ENCODE data around the gene THBS1. TPM values are rescaled to one million over a fixed set of nuclear protein-coding genes. Genes with fewer than 3 reads are reported as not detected.

The THBS1 gene
- total RNA-seq, 1 experiment from 2014 or later, result 37.1 TPM

GRCh38 chr15:39627451-39628143, 46.7 kb downstream of the THBS1 start:
- Mint-ChIP-seq H3K4me1 (no peaks in the 10 kb centered on the region), H3K36me3 (no peaks in the 10 kb centered on the region), H3K27ac (no peak overlapping the region), H3K9me3 (0 out of 2 replicates have a peak, but pooled peaks cover 11% of the 10 kb centered on the region), H3K4me3 (no peak overlapping the region), H3K27me3 (ENCODE audit: low read depth) (no peaks in the 10 kb centered on the region)
- POLR2A ChIA-PET, result no interaction called here
- no peak for DNase-seq (ENCODE audit: low spot score)
- ATAC-seq, result no peak; the same call in 1 of the 2 replicates
- CTCF ChIA-PET, result interaction anchor here (0.9 to 2.4 kb wide), 4 partner anchors 15 to 130 kb away, joined by 3 to 33 read pairs (median 6); partner anchors contain the start of gene THBS1
- TF ChIP-seq ETV6 (CRISPR knock-in tag; IDR thresholded peaks at IDR 0.05), result no peak

GRCh38 chr15:39628144-39628508, 47.2 kb downstream of the THBS1 start:
- Mint-ChIP-seq H3K36me3 (no peaks in the 10 kb centered on the region), H3K4me1 (no peaks in the 10 kb centered on the region), H3K4me3 (no peak overlapping the region), H3K27me3 (ENCODE audit: low read depth) (no peaks in the 10 kb centered on the region), H3K9me3 (0 out of 2 replicates have a peak, but pooled peaks cover 11% of the 10 kb centered on the region), H3K27ac (no peak overlapping the region)
- peak; percentile 62 for ATAC-seq
- ChIA-PET CTCF (interaction anchor here (1.6 to 2.4 kb wide), 3 partner anchors 14 to 129 kb away, joined by 5 to 33 read pairs (median 6); partner anchors contain the start of gene THBS1), POLR2A (no interaction called here)
- no peak for TF ChIP-seq CREM (CRISPR knock-in tag; IDR thresholded peaks at IDR 0.05)
- DNase-seq (ENCODE audit: low spot score), result no peak

GRCh38 chr15:39628546-39629257, 47.8 kb downstream of the THBS1 start:
- no peak for TF ChIP-seq ZBTB21 (CRISPR knock-in tag; IDR thresholded peaks at IDR 0.05; ENCODE audit: borderline replicate concordance)
- no peak for TF ChIP-seq TP53 (CRISPR knock-in tag; IDR thresholded peaks at IDR 0.05)
- TF ChIP-seq ZNF121 (CRISPR knock-in tag; IDR thresholded peaks at IDR 0.05), result no peak
- no peak for TF ChIP-seq ARID4B (CRISPR knock-in tag; IDR thresholded peaks at IDR 0.05; ENCODE audit: borderline replicate concordance)
- no peak for TF ChIP-seq E2F5 (CRISPR knock-in tag; IDR thresholded peaks at IDR 0.05)
- no peak for TF ChIP-seq ATF6 (CRISPR knock-in tag; IDR thresholded peaks at IDR 0.05)
- no peak for TF ChIP-seq ATF1 (CRISPR knock-in tag; IDR thresholded peaks at IDR 0.05)
- no peak for TF ChIP-seq FOXJ3 (CRISPR knock-in tag; IDR thresholded peaks at IDR 0.05; ENCODE audit: borderline replicate concordance)
- TF ChIP-seq NR2C2 (CRISPR knock-in tag; IDR thresholded peaks at IDR 0.05), result no peak
- TF ChIP-seq HMGA2 (CRISPR knock-in tag; IDR thresholded peaks at IDR 0.05), result no peak
- no peak for TF ChIP-seq KAT7 (CRISPR knock-in tag; IDR thresholded peaks at IDR 0.05; ENCODE audit: borderline replicate concordance)
- Mint-ChIP-seq H3K4me1 (no peaks in the 10 kb centered on the region), H3K9me3 (0 out of 2 replicates have a peak, but pooled peaks cover 11% of the 10 kb centered on the region), H3K27me3 (ENCODE audit: low read depth) (no peaks in the 10 kb centered on the region), H3K27ac (no peak overlapping the region), H3K36me3 (no peaks in the 10 kb centered on the region), H3K4me3 (no peak overlapping the region)
- ChIA-PET CTCF (interaction anchor here (1.6 to 2.4 kb wide), 3 partner anchors 14 to 129 kb away, joined by 5 to 33 read pairs (median 6); partner anchors contain the start of gene THBS1), POLR2A (no interaction called here)
- ATAC-seq (no peak), DNase-seq (ENCODE audit: low spot score) (no peak)
